HL-60 (cell line): ENCODE measurements around the gene ZNF350.

Experiments
- CTCF ChIP-seq: IDR thresholded peaks from one replicate; pipeline ENCODE4 v1.5.1; 2011; ENCODE audit warnings: low read length, control low read depth, inconsistent platforms; ENCODE audit not compliant: insufficient read depth
- GABPA ChIP-seq: IDR thresholded peaks from 2 replicates; pipeline ENCODE4 v1.6.1; 2012; ENCODE audit warnings: low read depth
- POLR2AphosphoS5 ChIP-seq: IDR thresholded peaks from 2 replicates; pipeline ENCODE4 v1.6.1; 2012; ENCODE audit warnings: low read depth
- REST ChIP-seq: IDR thresholded peaks from 2 replicates; pipeline ENCODE4 v1.6.1; 2012; ENCODE audit warnings: low read depth; ENCODE audit not compliant: insufficient replicate concordance

- TF ChIP-seq POLR2AphosphoS5 (no peak), REST (no peak), CTCF (no peak), GABPA (no peak)
Observed at GRCh38 chr19:51980116-51980736, 6.4 kb downstream of the ZNF350 start.
